ENCODE results near the gene LRRC28.

Gene LRRC28

DNA sequence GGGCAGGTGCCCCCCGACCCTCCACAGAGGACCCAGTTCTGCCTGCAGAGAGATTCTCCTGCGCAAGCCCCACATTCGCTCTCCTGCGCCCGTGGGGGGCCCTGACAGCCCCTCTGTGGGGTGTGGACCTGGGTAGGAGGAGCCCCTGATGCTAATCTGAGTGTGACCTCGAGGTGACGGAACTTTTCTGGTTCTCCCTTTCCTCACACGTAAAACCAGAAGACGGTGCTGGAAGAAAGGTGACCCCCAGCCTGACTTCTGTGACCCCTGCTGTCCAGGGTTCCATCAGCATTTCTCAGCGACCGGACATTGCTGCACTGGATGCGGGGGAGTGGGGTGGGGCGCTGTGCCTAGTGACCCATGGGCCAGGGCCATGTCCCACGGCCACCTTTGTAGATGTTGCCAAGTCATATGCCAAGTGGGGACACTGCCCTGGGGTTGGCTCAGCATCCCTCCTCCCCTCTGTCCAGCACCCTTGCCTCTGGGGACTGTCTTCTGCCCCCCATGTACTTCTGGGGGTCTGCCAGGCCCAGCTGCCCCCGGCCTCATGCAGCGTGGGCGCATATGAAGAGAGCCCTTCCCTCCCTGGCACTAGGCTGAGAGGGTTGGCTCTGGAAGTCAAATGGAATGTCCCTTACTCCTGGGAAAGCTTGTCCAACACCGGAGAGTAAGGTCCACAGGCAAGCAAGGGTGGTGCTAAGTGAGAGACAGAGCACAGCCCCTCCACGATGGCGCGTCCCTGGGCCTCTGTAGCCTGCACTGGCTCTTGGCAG lies 185.4 kb downstream of the LRRC28 start:
- no peak for DNase-seq

DNA sequence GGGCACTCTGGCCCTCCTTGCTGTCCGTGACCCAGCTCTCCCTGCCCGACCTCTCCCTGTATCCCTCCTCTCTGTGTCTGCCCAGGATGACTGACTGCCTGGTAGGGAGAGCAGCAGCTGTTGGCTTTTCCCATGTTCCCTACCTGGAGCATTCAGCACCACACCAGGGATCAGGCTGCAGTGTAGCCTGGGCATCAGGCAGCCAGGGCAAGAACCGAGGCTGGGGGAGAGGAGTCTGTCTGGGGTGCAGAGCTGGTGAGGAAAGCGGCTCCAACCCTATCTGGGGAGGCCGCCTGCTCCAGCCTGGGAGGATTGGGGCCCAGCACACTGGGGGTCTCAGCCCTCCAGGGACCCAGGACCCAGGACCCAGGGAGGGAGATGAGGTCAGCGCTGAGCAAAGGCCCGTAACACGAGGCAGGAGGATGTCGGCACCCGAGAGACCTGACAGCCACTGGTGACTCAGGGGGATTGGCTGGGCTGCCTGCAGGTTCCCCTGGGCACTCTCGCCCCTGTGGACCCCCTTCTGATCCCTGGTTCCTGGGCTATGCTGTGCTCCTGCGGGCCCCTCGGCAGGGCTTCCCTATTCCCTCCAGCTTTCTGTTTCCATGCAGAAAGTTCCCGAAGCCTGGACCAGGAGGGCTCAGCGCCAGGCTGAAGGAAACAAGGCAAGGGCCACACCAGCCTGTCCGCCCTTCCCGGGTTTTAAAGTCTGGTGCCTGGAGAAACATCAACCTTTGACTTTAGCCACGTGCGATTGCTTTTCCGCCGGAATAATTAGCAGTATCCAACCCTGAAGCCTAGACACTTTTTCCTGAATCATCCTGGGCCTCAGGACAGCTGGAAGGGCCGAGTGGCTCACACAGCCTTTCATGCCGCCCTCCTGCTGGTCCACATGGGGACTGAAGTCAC lies 186.3 kb downstream of the LRRC28 start:
- DNase-seq: no peak

DNA sequence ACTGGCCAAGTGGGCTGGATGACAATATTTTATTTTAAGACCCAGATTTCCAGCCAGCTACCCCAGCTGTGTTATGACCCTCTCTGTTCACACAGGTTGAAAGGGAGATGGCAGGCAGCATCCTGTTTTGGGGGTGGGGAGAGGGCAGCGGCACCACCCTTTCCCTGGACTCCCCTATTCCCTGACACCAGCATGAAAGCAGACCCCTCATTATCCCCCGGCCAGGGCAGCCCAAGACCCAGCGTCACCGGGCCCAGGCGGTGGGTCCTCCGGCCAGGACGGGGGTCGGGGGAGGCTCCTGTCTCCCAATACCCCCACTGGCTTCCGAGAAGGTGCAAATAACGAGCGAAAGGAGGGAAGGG lies 186.9 kb downstream of the LRRC28 start:
- no peak for DNase-seq

DNA sequence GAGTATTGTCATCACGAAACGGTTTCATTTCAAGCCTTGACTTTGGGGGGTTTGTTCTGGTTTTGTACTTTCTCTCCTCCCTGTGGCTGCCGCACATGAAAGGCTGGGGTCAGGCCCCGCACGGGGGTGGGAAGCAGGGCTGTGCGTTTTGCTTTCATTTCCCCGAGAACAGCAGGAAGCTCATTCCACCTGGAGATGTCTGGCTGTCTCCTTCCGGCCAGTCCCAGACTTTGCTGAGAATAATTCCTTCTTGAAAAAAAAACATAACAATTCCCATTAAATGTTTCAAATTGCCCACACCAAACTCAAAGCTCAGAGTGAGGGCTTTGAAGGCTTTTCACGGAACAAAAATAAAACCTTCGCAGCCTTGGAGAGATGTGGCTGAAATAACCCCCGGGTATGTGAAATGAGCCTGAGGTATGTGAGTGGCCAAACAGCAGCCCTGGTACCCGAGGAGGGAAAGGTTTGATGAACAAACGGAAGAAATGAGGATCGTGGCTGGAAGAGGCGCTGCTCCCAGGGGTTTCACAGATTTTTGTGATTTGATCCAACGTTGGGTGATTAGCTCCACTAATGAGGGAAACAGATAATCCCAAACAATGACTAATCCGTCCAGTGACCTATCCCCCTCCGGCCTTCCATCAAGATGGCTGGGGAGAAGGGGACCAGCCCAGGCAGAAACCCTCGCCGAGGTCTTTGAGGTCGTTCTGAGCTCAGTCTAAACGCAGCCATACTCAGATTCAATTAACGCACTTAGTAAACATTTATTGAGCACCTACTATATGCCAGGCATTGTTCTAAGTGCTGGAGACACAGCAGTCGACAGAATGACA lies 187.6 kb downstream of the LRRC28 start:
- no peak for DNase-seq

DNA sequence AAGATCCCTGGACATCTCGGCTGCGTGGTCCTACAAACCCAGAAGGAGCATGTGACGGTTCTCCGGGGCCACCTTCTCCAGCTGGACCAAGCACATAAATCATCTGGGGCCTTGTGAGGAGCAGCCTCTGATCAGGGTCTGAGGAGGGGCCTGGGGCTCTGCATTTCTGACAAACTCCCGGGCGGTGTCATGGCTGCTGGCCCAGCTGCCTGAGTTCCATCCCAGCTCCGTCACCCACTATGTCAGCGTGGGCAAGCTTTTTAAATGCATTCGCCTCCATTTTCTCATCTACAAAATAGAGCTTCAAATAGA lies 188.2 kb downstream of the LRRC28 start:
- DNase-seq: no peak

DNA sequence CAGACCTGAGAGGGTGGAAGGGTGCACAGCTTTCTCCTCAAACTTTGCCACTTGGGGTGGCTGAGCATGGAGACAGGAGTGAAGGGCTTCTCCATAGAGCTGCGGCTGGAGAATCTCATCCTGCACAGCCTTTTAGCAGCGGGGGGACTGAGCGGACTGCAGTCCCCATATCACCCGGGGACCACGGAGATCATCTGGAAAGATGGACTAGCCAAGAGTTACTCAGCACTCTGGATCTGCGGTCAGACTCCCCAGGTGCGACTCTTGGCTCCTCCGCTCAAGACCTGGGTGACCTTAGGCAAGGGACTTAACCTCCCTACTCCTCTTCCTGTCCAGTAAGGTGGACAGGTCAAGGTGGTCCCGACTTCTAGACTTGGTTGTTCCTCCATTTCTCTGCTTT lies 188.7 kb downstream of the LRRC28 start:
- no peak for DNase-seq
